Activated T-cell treated with anti-CD3 and anti-CD28 coated beads for 48 hours (primary cell): ENCODE measurements around the gene PHETA2.
A peak's percentile ranks its signal among the peaks of the same experiment; 100 is the strongest.
"Not testable (repeated sequence)": the region's sequence is repeated elsewhere in the genome, so short reads cannot be mapped to it uniquely, and the experiment has no call there.

ENCODE experiments used
- DNase-seq: peaks from one replicate; pipeline ENCODE4 v3.0.0-alpha.2; 2020; ENCODE audit warnings: low read depth

Gene PHETA2

GRCh38 chr22:42069801-42070516 is 4.1 kb upstream of the PHETA2 start:
- no peak for DNase-seq

- DNase-seq: peak; percentile 90
These were observed 3.3 kb upstream of the PHETA2 start, which contains the start of gene NAGA for GRCh38 chr22:42070517-42071422. TSS of gene NAGA (minus strand) at chr22:42070812. CDS start at chr22:42070297, 515 bp downstream.

GRCh38 chr22:42071508-42071907 is 2.5 kb upstream of the PHETA2 start:
- DNase-seq: not testable (repeated sequence)

GRCh38 chr22:42072606-42073330 is 1.3 kb upstream of the PHETA2 start:
- DNase-seq: no peak

- DNase-seq: no peak
These were observed 417 bp upstream of the PHETA2 start for GRCh38 chr22:42073621-42074041.

DNA sequence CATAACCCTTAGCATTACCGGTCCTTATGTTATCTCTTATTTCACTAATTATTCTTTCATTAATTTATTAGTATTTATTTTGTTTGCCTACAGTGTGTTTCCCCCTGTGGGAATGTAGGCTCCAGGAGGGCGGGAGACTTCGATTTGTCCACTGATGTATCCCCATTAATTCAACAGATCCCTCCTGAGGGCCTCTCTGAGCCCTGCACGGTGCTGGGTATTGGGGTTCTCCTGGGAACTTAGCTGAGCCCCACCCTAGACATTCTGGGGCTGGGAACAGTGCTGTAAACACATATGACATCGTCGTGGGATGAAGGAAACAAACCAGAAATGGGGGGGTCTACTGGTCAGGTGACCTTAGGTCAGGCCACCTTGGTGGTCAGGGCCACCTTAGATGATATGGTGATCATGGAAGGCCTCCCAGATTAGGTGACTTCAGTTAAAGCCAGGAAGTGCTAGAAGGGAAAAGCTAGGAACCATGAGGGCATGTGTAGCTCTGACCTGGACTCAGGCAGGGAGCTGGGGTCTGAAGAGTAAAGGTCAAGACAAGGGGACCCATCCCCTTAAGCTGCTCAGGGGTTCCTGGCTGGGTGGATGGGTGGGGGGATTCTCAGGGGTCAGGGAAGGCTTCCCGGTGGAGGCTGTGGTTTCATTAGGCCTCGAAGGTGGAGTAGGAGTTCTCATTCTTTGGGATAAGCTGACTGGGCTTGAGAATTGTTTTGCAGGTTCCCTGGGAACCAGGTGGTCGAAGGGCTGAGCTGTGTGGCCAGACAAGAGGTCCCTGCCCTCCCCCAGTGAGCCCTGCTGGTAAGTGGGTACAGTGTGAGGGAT is 1.0 kb downstream of the PHETA2 start:
- no peak for DNase-seq

GRCh38 chr22:42076764-42077485 is 2.9 kb downstream of the PHETA2 start:
- DNase-seq: no peak

GRCh38 chr22:42077486-42078125 is 3.6 kb downstream of the PHETA2 start:
- DNase-seq: no peak

DNA sequence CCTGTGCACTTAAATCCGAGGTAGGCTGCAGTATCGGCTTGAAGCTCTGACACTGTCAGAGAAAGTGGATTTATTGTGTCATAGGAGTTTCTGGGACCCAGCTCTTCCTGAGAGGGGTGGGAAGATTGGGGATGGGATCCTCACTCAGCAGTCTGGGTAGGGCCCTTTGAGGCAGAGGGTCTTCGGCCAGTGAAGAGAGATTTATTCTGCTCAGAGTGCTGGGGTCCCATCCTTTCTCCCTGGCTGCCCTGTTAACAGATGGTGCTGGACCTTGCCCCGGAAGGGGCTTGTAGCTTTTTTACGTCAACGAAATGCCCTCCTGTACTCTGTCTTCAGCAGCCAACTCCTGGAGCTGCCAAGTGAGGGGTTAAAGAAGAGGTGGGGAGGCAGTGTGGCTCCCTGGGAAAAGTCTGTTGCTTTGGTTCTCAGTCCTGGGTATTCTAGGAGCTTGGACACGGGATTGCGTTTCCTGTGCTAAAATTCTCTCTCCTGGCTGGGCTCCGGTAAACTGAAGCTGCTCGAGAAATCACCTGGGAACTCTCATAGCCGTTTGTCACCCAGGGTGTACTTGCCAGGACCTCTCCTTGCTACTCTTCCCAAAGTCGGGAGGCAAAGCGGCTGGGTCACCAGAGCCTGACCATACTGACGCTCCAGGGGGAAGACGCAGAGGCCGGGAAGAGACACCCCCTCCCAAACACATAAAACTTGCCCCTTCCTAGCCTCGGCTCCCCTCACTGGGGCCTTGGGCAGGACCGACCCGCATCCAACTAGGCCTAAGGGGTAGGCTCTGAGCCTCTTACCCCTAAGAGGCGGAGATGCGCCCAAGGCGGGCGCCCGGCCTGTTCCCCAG is 4.6 kb downstream of the PHETA2 start:
- DNase-seq: no peak

DNA sequence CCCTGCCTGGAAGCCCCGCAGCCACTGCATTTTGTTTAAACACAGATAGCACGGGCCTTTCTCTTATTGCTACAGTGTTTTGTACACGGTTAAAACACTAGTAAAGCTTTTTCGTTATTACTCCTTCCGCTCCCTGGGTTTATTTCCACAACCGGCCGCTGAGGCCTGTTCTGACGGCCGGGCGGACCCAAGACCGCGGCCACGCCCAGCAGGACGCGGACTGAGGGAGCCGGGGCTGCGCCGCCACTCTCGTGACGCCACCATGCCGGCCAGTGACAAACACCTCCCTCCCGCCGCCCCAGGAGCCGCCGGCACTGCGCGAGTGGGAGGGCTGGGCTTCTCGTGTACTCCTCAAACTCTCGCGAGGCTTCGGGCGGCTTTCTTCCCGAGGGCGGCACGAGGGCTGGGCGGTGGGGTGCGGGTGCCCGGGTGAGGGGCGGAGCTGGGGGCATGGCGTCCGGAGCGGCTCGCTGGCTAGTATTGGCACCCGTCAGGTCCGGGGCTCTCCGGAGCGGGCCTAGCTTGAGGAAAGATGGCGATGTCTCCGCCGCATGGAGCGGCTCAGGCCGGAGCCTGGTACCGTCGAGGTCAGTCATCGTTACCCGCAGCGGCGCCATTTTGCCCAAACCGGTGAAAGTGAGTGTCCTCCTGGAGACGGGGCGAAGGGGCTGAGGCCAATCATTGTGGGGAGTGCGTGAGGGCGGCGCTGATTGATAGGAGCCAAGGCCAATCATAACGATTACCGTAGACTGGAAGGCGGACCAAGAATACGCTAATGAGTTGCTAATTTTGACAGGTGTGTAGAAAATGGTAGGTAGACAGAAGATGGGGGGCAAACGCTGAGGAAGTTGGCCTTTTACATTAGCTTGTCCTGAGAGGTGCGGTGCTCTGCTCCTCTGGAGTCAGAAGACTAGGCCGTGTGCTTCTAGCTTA is 5.5 kb downstream of the PHETA2 start, which contains the start of gene SMDT1:
SMDT1 (plus strand) TSS at position 382 of the 933 bp plus-strand sequence; CDS start at position 451, 69 bp downstream.
- peak; percentile 97 for DNase-seq

GRCh38 chr22:42080287-42080686 is 6.2 kb downstream of the PHETA2 start:
- DNase-seq: no peak

GRCh38 chr22:42083119-42083518 is 9.1 kb downstream of the PHETA2 start:
- DNase-seq: no peak

GRCh38 chr22:42084874-42085273 is 10.8 kb downstream of the PHETA2 start:
- no peak for DNase-seq

GRCh38 chr22:42086051-42086450 is 12.0 kb downstream of the PHETA2 start:
- no peak for DNase-seq

GRCh38 chr22:42090596-42091454 is 16.8 kb downstream of the PHETA2 start, which contains the start of gene NDUFA6:
TSS of gene NDUFA6 (minus strand) at chr22:42090772. CDS start at chr22:42090744, 28 bp downstream.
- peak; percentile 96 for DNase-seq

DNA sequence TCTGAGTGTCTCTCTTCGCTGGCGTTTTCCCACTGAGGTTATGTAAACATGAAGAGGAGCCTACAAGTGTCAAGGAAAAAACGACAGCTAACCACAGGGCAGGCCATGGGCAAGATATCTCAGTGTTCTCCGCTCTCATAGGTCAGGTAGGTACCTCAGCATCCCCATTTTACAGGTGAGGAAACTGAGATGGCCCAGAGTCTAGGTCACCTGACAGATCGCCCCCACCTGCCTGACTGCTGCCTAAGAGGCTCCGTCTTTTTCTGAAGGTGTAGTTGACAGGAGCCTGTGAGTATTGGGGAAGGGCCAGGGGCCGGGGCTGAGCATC is 17.4 kb downstream of the PHETA2 start:
- no peak for DNase-seq

DNA sequence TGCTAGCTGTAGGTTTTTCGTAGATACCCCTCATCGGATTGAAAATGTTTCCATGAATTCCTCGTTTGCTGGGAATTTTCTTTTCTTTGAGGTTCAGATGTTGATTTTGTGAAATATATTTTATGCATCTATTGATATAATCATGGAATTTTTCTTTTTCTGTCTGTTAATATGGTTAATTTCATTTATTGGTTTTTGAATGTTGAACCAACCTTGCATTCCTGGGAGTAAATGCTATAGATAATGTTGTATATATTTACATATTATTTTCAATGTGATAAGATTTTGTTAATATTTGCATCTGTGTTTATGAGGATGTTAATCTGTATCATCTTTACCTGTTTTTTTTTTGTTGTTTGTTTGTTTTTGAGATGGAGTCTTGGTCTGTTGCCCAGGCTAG is 27.2 kb downstream of the PHETA2 start:
- no peak for DNase-seq
